Liver (tissue), 3 donors: Measurements from ENCODE around the gene TRMT10C.

ENCODE experiments used
- EGR1 ChIP-seq, 2 donors: IDR thresholded peaks; 2 replicates each; pipeline ENCODE4 v1.6.1; 2016 to 2018; ENCODE audit warnings: antibody characterized with exemption in 2 of 2, low read depth in 2 of 2
- FOXA1 ChIP-seq: IDR thresholded peaks from 2 replicates; pipeline ENCODE4 v1.6.1; 2016; ENCODE audit warnings: antibody characterized with exemption
- JUND ChIP-seq, 2 donors: IDR thresholded peaks; 2 replicates each; pipeline ENCODE4 v1.6.1; 2016; ENCODE audit warnings: antibody characterized with exemption in 2 of 2
- RAD21 ChIP-seq, 2 donors: IDR thresholded peaks; 2 replicates each; pipeline ENCODE4 v1.6.1; 2016; ENCODE audit warnings: antibody characterized with exemption in 2 of 2, mild to moderate bottlenecking in 2 of 2
- REST ChIP-seq: IDR thresholded peaks from 2 replicates; pipeline ENCODE4 v1.6.1; 2016; ENCODE audit warnings: antibody characterized with exemption, mild to moderate bottlenecking
- SP1 ChIP-seq: IDR thresholded peaks from 2 replicates; pipeline ENCODE4 v1.6.1; 2018; ENCODE audit warnings: antibody characterized with exemption, mild to moderate bottlenecking
- TAF1 ChIP-seq: conservative IDR thresholded peaks from 2 replicates; pipeline ENCODE4 v1.6.1; 2016; ENCODE audit warnings: antibody characterized with exemption, mild to moderate bottlenecking
- YY1 ChIP-seq: IDR thresholded peaks from 2 replicates; pipeline ENCODE4 v1.6.1; 2016; ENCODE audit warnings: antibody characterized with exemption, mild to moderate bottlenecking
- TF ChIP-seq, protein P1 (sequence below): fragments of 150-350 bp; IDR thresholded peaks from 2 replicates; pipeline ENCODE4 v1.5.1; 2017; ENCODE audit warnings: improper control_type of control experiment, low read depth, low read length; ENCODE audit not compliant: missing input control
- TF ChIP-seq, protein P2 (sequence below): IDR thresholded peaks from 2 replicates; pipeline ENCODE4 v1.6.1; 2016; ENCODE audit warnings: antibody characterized with exemption
- TF ChIP-seq, protein P3 (sequence below): IDR thresholded peaks from 2 replicates; pipeline ENCODE4 v1.6.1; 2016; ENCODE audit warnings: antibody characterized with exemption
- TF ChIP-seq, protein P4 (sequence below): IDR thresholded peaks from 2 replicates; pipeline ENCODE4 v1.6.1; 2016; ENCODE audit warnings: antibody characterized with exemption
- donor health status: healthy.
- donor health status: healthy.

DNA sequence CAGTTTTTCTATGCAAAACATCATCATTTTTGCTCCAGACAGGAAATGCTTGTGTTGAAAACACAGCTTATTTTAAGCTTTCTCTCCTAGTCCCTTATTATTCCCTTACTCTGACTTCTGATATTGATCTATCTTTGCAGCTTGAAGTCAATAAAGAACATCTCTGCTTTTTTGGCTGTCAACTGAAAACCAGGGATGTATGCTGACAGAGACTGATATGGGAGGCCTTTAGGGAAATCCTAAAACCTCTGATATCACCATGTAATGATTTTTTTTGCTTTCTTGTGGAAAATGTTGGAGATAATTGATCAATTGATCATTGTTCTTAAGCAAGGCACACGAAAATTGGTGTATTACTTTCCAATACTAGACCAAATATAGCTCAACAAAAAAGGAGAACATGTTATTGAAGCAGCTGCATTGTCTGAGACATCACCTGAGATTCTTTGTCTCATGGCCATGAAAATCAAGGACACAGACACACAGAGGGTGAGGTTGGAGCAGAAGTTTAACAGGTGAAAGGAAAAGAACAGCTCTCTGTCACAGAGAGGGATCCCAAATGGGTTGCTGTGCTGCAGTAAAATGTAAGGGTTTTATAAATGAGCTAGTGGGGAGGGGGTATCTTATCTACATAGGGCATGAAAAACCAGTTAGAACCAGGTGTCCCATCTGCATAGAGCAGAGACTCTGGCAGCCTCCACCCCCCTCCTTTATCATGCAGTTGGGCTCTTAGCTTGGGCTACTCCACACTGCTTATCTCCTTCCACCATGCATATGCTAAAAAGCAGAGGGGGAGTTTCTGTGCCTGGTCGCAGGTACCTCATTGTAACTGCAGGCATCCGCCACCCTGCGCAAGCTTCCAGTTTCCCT is 31.6 kb upstream of the TRMT10C start:
- TF ChIP-seq, protein P1, sequence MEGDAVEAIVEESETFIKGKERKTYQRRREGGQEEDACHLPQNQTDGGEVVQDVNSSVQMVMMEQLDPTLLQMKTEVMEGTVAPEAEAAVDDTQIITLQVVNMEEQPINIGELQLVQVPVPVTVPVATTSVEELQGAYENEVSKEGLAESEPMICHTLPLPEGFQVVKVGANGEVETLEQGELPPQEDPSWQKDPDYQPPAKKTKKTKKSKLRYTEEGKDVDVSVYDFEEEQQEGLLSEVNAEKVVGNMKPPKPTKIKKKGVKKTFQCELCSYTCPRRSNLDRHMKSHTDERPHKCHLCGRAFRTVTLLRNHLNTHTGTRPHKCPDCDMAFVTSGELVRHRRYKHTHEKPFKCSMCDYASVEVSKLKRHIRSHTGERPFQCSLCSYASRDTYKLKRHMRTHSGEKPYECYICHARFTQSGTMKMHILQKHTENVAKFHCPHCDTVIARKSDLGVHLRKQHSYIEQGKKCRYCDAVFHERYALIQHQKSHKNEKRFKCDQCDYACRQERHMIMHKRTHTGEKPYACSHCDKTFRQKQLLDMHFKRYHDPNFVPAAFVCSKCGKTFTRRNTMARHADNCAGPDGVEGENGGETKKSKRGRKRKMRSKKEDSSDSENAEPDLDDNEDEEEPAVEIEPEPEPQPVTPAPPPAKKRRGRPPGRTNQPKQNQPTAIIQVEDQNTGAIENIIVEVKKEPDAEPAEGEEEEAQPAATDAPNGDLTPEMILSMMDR: no peak
- no peak for TF ChIP-seq JUND (IDR thresholded peaks at IDR 0.05)
- no peak for TF ChIP-seq FOXA1
- TF ChIP-seq SP1: no peak
- no peak for TF ChIP-seq YY1
- no peak for TF ChIP-seq TAF1
- TF ChIP-seq RAD21 (IDR thresholded peaks at IDR 0.05): no peak
- no peak for TF ChIP-seq REST
- no peak for TF ChIP-seq EGR1 (IDR thresholded peaks at IDR 0.05; ENCODE audit: low read depth in 2 of 2)
- TF ChIP-seq, protein P2, sequence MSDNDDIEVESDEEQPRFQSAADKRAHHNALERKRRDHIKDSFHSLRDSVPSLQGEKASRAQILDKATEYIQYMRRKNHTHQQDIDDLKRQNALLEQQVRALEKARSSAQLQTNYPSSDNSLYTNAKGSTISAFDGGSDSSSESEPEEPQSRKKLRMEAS: no peak
- TF ChIP-seq, protein P3, sequence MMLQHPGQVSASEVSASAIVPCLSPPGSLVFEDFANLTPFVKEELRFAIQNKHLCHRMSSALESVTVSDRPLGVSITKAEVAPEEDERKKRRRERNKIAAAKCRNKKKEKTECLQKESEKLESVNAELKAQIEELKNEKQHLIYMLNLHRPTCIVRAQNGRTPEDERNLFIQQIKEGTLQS: no peak
- TF ChIP-seq, protein P4, sequence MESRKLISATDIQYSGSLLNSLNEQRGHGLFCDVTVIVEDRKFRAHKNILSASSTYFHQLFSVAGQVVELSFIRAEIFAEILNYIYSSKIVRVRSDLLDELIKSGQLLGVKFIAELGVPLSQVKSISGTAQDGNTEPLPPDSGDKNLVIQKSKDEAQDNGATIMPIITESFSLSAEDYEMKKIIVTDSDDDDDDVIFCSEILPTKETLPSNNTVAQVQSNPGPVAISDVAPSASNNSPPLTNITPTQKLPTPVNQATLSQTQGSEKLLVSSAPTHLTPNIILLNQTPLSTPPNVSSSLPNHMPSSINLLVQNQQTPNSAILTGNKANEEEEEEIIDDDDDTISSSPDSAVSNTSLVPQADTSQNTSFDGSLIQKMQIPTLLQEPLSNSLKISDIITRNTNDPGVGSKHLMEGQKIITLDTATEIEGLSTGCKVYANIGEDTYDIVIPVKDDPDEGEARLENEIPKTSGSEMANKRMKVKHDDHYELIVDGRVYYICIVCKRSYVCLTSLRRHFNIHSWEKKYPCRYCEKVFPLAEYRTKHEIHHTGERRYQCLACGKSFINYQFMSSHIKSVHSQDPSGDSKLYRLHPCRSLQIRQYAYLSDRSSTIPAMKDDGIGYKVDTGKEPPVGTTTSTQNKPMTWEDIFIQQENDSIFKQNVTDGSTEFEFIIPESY: no peak
